Gastroesophageal sphincter (tissue), 3 donors: ENCODE data around the gene IARS2.

Source experiments
- EP300 ChIP-seq: sonication (generic); formaldehyde crosslinking; IDR thresholded peaks from one replicate; pipeline ENCODE4 v1.6.1; 2017; ENCODE audit warnings: antibody characterized with exemption, mild to moderate bottlenecking
- POLR2AphosphoS5 ChIP-seq: sonication (generic); formaldehyde crosslinking; IDR thresholded peaks from one replicate; pipeline ENCODE4 v1.6.1; 2017; ENCODE audit warnings: antibody characterized with exemption
- TF ChIP-seq, protein P1 (sequence below), 4 experiments: fragments of 200-600 bp in 2 of 4; fragments of 450-650 bp in 2 of 4; sonication (generic) in 1 of 4; IDR thresholded peaks; one replicate each; pipeline ENCODE4 v1.5.1; 2017 to 2019; ENCODE audit warnings: antibody characterized with exemption in 4 of 4, mild to moderate bottlenecking in 2 of 4, moderate library complexity in 2 of 4

DNA sequence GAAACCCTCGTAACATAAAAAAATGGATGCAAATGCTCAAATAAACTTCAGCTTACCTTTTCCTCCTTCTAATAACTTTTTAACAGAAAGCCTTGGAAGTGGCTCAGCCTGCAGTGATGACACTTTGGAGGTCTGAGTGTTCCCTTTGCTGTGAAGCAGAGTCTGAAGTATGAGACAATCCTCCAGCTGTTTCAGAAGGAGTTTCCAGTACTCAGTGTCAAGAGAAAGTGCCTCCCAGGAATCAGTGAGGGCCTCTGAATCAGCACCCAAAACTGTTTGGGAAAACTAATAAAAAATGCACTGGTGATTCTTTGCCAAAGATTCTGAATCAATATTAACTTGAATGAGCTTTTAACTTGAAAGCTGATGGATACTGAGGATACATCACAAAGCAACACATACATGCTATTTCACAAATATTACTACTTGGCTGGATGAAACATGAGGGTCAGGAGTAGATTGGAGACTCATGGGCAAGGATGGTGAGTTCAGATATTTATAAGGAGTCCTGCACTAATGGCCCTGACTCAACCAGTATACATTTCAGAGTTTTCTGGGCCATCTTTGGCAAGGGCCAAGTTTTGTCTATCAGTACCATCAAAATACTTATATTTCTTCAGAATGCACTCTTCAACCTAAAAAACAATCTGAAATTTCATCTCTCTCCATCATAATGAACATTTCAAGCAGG lies 77.0 kb downstream of the IARS2 start:
- TF ChIP-seq EP300 (no peak), POLR2AphosphoS5 (no peak)
- TF ChIP-seq, protein P1, sequence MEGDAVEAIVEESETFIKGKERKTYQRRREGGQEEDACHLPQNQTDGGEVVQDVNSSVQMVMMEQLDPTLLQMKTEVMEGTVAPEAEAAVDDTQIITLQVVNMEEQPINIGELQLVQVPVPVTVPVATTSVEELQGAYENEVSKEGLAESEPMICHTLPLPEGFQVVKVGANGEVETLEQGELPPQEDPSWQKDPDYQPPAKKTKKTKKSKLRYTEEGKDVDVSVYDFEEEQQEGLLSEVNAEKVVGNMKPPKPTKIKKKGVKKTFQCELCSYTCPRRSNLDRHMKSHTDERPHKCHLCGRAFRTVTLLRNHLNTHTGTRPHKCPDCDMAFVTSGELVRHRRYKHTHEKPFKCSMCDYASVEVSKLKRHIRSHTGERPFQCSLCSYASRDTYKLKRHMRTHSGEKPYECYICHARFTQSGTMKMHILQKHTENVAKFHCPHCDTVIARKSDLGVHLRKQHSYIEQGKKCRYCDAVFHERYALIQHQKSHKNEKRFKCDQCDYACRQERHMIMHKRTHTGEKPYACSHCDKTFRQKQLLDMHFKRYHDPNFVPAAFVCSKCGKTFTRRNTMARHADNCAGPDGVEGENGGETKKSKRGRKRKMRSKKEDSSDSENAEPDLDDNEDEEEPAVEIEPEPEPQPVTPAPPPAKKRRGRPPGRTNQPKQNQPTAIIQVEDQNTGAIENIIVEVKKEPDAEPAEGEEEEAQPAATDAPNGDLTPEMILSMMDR (IDR thresholded peaks at IDR 0.05) = no peak
